Stimulated activated CD4-positive, alpha-beta T cell treated with anti-CD3 and anti-CD28 coated beads, Interleukin-4, amount 100 ng/mL, for 24 hours (primary cell): Measurements from ENCODE around the gene PRKCA.

Experiments
- DNase-seq: peaks from one replicate; pipeline ENCODE4 v3.0.0-alpha.2; 2020

PRKCA gene

DNA sequence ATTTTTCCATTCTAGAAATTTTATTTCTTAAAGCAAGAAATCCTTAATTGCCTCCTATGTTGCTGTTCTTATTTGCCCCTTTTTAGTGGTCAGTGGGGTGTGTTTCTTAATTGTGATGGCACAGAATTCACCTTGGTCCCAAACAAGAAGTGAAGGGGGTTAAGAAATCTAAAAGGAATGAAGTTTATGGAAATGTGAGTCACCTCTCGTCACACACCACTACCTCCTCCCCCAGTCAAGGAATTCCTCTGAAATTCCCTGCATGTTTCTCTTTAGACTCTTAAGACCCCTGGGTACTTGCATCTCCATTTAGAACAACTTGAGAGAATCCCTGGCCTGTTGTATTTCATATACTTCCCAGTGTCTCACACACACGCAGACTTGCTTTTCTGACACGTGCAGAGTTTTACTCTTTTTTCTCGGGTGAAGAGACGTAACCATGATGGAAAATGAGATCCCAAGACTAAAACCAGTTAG, 247.4 kb downstream of the PRKCA start:
- DNase-seq = no peak

DNA sequence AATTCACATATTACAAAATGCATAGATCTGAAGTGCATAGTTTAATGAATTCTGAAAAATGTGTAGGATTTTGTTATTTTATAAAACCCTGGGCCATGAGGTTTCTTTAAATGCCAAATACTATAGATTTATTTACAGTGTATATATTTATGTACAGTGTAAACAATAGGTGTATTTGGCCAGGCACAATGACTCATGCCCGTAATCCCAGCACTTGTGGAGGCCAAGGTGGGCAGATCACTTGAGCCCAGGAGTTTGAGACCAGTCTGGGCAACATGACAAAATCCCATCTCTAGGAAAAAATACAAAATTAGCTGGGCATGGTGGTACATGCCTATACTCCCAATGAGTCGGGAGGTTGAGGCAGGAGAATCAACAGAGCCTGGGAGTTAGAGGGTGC, 249.4 kb downstream of the PRKCA start:
- DNase-seq = no peak

DNA sequence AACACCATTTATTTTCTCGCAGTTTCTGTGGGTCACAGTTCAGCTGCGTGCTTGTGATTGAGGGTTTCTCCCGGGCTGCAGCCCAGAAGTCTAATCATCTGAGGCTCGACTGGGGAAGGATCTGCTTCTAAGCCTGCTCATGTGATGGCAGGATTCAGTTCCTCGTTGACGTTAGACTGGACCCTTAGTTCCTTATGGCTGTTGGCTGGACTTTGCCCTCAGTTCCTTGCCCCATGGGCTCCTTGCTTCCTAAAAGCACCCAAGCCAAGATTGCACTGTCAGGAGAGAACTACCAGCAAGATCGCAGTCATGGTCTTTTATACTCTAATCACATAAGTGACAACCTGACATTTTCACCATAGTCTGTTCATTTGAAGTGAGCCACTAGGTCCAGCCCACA, 250.0 kb downstream of the PRKCA start:
- DNase-seq = no peak

DNA sequence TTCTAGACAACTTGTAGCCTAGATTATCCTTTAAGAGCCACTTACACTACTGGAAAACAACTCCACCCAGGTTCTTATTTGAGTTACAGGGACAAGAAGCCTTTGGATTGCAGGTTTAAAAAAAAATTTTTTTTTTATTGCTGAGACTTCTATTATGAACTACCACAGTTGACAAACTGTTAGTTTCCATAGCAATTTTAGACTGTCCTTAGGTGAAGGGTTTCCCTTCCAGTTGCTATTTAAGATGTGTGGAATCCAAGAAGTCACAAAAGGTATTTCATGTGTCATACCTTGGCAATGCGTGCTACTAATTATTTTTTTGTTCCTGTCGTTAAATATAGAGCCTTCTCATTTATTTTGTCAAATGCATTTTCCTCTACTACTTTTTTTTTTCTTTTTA, 253.2 kb downstream of the PRKCA start:
- DNase-seq = no peak

DNA sequence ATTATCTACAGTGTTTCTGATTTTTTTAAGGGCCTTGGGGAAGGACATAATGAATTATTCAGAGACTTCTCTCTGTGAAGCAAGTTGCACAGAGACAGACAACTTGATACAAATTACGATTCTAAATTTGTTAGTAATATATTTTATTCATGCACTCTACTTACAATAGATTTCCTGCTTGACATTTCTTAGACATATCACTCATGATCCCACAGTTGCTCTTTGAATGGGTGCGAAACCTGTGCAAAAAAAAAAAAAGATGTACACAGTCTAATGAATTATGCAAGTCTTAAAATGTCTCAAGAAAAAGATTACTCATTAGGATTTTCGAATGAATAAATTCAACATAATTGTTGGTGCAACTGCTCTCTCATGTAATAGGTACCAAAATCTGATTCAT, 254.8 kb downstream of the PRKCA start:
- DNase-seq = no peak

DNA sequence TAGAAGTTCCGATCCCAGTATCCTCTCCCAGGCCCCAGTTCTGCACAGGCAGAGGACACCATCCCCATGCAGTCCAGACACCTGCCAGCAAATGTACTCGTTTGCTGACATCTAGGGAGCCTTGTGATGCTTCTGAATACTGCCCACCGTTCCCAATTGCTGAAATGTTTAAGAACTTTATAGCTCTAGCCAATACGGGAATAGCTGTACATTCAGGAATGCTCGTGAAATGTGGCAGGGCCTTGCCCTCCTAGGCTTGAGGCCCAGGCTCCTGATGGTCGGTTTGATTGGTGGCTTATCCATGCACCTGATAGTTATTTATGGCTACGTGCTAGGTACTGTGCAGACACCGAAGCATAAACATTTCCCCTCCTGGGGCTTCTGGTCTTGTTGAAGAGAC, 255.5 kb downstream of the PRKCA start:
- DNase-seq = no peak

DNA sequence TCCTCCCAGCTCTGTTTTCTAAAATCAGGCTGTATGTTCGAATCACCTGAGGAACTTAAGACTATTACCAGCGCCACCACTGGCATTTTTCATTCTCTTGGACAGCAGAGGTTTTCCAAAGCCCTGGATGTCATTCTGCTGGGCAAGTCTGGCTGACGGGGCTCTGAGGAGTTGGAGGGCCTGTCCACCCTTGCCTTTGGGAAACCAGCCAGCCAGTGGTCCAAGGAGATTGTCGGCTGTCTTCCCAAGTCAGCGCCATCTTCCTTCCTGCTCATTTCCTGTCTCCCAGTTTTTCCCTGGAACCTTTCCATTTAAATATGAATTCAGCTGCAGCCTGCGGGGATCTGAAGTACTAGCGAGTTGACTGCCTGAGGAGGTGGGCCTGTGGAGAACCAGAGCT, 258.3 kb downstream of the PRKCA start:
- no peak for DNase-seq

DNA sequence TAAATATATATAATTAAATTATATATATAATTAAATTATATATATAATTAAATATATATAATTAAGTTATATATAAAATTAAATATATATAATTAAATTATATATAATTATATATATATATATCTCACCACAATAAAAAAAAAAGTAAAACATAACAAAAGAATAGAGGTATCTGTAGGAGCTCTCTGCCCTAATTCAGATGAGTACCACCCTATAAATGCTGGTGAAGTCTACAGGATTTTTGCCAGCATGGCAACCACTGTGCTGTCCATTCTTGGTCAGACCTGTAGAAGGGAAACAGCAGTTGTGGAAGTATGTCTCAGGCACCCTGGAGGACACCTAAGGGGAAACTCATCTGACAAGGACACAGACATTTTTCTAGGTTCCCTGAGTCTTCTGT, 259.7 kb downstream of the PRKCA start:
- no peak for DNase-seq

DNA sequence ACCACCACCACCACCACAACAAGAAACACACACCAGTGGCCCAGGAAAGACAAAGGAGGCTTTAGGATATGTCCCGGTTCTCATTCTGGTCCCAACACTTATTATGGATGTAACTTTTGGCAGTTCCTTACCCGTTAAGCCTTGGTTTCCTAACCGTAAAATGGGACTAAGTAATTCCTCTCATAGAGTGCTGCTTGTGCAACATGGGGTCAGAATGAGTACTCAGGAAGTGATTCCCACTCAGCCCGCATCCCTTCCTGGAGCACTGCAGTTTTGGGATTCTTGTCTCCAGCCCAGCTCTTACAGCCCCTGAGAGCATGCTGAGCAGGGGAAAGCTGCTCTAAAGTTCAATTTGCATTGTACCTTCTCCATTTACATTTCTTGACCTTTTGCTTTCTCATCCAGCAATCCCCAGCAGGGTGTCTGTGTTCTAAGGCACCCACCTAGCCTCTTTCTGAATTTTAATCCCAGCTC, 262.6 kb downstream of the PRKCA start:
- no peak for DNase-seq

DNA sequence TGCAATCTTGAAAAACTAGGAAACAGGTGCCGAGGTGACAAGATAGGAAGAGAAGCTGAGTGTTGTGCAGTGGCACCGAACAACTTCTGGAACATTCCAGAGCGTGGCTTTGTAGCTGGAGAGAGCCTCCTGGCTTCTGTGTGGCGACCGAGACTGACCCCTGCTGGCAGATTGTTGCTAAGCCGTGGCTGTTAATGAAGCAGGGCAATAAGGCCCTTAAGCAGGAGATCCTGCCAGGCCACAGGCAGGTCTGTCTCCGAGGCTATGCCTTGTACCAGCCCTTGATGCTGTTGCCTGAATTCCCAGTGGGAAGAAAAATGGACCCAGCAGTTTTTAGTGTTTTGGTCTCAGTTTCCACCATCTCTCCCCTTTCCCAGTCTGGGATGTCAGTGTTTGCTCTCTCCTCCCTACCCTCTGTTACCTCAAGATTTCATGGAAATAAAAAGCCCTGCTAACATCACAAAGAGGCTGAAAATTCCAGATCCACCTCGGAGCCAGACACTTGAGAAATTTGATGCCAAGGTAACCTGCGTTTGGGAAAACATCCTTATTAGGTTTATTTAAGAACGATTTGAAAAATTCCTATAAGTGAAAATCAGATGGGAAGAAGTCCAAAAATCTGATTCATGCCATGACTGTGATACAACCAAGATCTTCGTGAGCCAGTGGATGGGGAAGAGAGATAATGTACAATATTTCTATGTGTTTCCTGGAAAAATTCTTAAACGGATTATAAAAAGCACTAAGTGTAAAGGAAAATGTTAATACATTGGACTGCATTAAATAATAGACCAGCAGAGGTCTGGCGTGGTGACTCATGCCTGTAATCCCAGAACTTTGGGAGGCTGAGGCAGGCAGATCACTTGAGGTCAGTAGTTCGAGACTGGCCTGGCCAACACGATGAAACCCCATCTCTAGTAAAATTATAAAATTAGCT, 265.1 kb downstream of the PRKCA start:
- DNase-seq = peak; percentile 86

DNA sequence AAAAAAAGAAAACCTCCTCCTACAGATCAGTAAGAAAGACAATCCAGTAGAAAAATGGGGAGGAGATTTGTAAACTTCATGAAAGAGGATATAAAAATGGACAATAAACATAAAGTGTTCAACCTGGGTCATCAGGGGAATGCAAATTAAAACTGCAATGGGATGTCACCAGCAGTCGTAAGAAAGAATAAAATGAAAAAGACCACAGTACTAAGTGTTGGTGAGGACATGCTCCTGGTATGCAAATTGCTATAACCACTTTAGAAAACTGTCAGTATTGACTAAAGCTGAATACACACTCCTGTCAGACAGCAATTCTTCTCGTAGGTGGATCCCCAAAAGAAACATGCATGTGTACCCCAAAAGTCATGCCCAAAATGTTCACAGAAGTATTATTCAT, 267.2 kb downstream of the PRKCA start:
- no peak for DNase-seq

DNA sequence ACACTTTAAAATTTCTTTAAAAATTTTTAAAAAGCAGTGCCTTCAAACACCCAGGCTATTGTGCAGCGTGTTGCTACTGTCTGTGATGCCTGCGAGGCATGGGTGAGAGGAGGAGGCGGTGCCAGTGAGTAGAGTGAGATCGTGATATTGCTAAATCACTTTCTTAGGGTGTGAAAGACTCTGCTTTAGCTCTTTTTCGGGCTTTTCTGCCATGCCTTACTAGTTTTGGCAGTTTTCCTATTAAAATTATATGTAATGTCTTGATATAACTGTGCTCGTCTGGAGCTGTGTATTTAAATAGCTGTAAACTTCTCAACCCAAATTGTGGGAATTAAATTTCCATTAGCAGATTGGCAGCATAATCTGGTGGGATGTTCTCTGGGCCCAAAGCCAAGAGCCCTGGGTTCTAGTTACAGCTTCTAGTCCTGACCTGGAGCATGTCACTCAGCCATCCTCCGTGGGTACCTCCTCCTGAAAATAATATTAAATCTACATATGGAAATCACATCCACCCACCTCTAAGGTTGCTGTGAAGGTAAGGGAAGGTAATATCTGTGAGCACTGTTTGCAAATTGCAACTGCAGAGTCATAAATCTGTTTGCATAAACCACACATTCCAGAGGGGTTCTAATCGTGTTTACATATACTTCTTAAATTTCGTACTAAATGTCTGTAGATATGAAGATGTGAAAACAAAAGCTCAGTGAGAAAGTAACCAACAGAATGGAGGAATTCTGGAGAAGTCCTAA, 268.2 kb downstream of the PRKCA start:
- DNase-seq = no peak

DNA sequence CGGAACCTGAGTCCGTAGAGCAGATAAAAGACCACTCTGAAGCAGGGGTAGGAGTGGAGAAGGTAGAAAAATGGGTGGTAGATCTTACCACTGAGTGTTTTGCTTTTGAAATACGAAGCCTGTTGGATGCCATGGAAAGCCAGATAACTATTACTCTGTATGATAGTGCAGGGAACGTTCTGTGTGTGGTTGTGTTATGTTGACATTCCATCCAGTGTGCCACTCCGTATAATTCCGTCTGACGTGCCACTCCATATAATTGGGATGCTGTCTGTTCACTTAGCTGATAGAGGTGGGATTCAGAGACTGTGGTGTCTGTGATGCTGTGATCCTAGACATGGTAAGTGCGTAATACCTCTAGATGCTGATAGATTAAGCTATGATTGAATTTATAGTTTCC, 269.3 kb downstream of the PRKCA start:
- DNase-seq = no peak

DNA sequence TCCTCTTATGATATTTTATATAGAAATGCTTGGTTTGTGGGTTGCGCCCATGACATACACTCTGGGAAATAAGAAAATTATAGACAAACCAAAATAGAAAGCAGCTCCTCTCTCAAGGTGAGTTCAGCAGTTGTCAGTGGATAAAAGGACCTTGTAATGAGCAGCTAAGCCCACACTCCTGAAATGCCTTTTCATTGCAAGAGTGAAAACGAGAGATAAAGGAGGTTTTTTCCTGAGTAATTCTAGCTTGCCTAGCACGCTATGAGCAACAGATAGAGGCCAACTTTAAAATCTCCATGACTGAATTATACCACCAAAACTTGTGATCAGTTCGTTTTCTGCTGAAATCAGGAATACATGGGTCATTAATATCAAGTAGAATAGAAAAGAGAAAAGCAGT, 270.7 kb downstream of the PRKCA start:
- no peak for DNase-seq

DNA sequence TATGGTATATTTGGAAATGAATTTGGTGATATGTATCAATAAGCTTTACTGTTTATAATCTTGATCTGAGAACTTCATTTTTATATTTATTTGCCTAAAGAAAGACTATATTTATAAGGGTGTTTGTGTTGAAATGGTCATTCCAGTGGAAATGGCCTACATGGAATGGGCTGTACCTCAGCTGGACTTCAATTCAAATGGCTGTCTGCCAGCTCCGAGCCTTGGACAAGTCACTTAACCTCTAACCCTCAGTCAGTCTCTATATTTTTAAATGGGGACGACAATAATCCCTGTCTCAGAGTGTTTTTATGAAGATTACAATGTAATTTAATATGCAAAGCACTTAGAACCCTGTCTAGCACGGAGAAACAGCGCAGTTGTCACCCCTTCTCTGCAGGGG, 271.7 kb downstream of the PRKCA start:
- DNase-seq = no peak

DNA sequence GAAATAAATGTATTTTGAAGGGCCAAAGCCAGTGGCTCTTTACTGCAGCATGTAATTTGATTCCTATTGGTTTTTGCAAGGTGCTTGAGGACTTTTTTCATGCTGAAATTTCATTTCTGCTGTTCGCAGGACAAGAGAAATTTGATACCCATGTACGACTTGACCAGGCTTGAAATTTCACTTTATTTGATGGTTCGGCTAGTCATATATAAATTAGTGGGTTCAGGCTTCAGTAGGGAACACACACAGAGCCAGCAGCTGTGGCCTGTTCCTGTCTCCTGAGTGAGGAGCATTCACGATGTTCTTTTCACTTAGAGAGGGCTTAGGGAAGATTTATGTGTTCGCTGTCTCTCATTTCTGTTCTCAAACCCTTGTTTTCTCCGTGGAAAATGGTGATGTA, 274.1 kb downstream of the PRKCA start:
- DNase-seq = no peak

DNA sequence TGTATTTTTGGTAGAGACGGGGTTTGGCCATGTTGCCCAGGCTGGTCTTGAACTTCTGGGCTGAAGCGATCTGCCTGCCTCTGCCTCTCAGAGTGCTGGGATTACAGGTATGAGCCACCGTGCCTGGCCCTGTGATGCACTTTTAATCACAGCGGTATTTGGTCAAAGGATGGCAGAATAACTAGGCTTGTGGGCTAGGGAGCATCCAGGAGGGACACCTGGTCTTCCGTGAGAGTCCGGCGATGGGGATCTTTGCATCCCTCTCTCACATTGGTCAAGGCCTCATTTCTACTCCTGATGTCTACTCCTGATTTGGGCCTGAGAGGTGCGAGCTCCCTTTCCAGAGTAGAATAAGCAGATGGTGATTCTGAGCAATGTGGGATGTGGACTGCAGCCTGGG, 274.6 kb downstream of the PRKCA start:
- DNase-seq = no peak

DNA sequence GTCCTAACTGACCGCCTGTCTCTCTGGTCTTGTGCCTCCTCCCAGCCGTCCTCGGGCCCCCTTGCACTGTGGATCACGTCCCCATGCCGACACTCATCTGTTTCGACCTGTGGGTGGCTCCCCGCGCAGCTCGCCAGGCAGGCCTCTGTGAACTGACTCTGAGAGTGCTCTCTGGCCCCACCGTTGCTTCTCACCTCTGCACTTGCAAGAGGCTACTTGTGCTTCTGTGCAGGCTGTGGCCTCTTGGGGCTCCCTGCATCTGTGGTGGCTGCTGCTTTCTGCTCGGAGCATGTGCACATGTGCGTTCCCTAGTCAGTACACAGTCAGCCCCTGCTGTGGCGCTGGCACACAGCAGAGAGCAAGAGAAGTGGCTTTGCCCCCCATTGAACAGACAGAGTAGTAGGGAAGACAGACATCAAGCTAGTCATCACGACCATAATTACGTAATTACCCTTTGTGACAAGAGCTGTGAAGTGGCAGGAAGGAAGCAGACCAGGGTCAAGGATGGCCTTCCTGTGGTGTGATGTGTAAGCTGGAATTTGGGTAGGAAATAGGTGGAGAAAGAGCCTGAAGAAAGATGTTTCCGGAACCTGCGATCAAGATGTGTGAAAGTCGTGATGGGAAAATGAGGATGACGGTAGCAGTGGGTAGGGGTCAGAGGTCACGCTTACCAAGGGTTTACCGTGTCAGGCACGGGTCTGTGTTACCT, 276.5 kb downstream of the PRKCA start:
- no peak for DNase-seq

DNA sequence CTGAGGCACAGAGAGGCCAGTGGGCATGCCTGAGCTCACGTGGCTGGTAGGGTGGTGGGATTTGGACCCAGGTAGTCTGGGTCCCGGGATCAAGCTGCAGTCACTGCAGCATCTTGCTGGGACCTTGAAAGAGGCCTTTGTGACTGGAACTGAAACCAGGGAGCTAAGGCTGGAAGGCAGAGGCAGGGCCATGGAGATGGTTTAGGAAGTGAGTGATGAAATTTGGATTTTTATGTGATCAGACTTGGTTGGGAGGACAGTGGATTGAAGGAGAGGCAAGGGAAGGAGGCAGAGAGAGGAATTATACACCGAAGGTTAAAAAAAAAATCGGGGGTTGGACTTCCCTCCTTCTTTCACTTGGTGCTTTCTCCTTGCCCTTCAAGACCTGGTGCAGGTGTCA, 277.1 kb downstream of the PRKCA start:
- no peak for DNase-seq

DNA sequence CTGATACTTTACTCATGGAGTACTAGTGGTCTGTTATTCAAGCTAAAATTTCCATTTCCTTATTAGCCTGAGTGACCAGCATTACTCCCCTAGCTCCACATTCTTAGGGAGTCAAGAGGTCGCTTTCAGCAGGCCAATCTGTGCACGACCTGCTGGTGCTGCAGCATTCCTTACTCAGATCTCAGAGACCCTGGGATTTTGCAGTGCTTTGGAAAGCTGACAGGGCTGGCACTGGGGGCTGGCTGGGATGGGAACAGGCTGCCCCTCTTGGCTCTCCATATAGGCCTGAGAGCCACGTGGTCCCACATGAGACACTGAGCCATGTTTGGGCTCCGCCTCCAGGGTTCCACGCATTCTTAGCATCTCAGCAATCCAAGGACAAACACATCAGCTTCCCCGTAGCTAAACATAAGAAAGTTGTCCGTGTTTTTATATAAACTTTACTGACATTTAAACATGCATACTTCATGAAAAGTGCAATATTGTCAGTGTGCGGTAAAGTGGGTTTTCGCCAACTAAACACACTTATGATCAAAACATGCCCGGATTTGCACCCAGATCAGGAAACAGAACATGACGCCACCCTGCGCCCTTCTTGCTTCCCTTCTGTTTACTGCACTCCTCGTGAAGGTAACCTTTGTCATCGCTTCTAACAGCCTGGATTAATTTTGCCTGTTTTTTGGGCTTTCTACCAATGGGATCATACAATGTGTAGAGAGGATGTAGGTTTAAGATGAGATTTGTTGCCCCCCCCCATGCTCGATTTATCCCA, 278.0 kb downstream of the PRKCA start:
- no peak for DNase-seq

DNA sequence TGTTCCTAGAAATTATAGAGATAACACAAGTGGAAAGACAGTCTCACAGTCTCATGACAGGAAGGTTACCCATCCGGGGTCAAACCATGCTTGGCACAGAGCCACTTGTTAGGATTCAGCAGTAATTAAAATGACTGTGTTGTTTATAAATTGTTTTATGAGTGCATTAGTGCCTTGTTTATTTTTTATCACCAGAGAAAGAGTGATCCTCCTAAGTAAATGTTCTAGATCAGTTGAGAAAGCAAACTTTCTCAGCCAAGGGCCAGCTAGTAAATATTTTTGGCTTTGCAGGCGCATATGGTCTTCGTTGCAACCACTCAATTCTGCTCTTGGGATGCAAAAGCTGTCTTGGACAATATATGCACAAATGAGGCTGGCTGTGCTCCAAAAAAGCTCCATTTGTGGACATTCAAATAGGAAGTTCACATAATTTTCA, 278.6 kb downstream of the PRKCA start:
- no peak for DNase-seq

DNA sequence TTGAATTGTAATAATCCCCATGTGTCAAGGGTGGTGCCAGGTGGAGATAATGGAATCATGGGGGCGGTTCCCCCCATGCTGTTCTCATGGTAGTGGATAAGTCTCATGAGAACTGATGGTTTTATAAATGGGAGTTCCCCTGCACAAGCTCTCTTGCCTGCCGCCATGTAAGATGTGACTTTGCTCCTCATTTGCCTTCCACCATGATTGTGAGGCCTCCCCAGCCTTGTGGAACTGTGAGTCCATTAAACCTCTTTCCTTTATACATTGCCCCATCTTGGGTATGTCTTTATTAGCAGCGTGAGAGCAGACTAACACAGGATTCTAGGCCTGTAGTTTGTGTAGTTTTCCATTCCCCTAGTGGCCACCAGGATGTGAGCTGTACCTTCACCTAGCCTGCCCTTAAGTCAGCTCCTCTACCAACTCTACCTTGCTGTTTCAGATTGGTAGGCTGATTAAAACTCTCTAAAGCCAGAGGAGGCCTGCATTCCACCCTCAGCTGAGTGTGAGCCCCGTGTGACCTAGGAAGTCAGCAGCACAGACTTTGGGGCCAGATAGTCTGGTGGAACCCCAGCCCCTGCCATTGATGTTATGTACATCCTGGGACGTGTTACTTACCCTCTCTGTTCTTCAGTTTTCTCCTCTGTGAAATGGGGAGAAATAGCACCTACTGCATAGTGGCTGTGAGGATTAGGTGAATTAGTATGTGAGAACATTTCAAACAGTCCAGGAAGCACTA, 280.1 kb downstream of the PRKCA start:
- no peak for DNase-seq
